ENCODE data around the gene NCBP1. TPM values are rescaled to one million over a fixed set of nuclear protein-coding genes. Genes with fewer than 3 reads are reported as not detected.
"Not testable (repeated sequence)": the region's sequence is repeated elsewhere in the genome, so short reads cannot be mapped to it uniquely, and the experiment has no call there.

NCBP1 gene, protein sequence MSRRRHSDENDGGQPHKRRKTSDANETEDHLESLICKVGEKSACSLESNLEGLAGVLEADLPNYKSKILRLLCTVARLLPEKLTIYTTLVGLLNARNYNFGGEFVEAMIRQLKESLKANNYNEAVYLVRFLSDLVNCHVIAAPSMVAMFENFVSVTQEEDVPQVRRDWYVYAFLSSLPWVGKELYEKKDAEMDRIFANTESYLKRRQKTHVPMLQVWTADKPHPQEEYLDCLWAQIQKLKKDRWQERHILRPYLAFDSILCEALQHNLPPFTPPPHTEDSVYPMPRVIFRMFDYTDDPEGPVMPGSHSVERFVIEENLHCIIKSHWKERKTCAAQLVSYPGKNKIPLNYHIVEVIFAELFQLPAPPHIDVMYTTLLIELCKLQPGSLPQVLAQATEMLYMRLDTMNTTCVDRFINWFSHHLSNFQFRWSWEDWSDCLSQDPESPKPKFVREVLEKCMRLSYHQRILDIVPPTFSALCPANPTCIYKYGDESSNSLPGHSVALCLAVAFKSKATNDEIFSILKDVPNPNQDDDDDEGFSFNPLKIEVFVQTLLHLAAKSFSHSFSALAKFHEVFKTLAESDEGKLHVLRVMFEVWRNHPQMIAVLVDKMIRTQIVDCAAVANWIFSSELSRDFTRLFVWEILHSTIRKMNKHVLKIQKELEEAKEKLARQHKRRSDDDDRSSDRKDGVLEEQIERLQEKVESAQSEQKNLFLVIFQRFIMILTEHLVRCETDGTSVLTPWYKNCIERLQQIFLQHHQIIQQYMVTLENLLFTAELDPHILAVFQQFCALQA
- total RNA-seq (2014; rRNA removed) = 22.6 and 23.0 TPM in 2 replicates
- Bru-seq, nascent RNA = percentile 79 among the genes with signal in this experiment
- percentile 71 among the genes with signal in this experiment for BruChase-seq, experiment 1, labeled RNA remaining after a 6-hour chase
- BruChase-seq, experiment 2, labeled RNA remaining after a 2-hour chase = percentile 80 among the genes with signal in this experiment
- long read RNA-seq, full-length matches to known transcripts = 47 of 62 reads
- long read RNA-seq, partial matches to known transcripts = 7 of 62 reads
- long read RNA-seq, other reads (novel, unspliced or antisense) = 8 of 62 reads

DNA sequence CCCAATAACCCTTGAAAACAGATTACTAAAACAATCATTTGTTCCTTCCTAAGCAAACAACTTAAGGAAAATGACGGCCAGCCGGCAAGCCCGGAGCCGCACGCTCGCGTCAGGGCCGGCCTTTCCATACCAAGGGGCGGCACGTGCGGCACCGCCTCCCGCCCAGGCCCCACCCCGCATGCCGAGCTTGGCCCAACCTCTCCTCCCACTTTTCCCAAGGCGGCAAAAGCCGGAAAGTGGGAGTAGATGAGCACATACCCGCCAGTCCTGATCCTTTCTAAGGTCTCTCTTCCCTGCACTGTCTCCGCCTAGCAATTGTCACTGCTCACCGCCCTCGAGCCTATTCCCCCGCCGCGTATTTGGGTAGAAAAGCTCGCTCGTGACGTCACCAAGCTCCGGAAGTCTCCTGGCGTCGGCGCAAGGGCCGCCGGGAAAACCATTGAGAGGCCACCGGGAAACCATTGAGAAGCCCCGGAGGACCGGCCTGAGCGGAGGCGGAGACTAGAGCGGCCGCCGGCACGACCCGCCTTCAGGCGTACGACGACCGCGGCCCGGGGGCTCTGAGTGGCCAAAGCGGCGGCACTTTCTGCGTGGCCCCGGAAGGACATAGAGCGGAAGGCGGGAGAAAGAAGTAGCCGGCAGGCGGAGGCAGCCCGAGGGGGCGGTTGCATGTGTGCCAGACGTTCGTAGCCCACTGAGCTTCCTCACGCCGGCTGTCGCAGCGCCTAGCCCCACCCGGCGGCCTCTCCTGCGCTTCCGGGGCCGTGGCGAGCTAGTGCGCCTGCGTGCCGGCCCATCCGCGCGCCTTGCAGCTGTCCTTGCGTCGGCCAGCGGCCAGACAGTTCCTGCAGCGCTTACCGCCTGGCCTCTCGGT, at the start of gene NCBP1, which contains the start of gene TSTD2:
TSS of gene NCBP1 (plus strand) at position 837 of the 874 bp plus-strand sequence. CDS start 61 bp downstream, outside the sequence.
TSS of gene TSTD2 (minus strand) at position 384 of the 874 bp plus-strand sequence. CDS start 5,806 bp downstream, outside the sequence.
- TF ChIP-seq EZH2phosphoT487 (IDR thresholded peaks at IDR 0.05; ENCODE audit: borderline replicate concordance, low read length) (no peak), EZH2 (IDR thresholded peaks at IDR 0.05; ENCODE audit: low read length, unreplicated experiment) (no peak)
- TF ChIP-seq, protein P1, sequence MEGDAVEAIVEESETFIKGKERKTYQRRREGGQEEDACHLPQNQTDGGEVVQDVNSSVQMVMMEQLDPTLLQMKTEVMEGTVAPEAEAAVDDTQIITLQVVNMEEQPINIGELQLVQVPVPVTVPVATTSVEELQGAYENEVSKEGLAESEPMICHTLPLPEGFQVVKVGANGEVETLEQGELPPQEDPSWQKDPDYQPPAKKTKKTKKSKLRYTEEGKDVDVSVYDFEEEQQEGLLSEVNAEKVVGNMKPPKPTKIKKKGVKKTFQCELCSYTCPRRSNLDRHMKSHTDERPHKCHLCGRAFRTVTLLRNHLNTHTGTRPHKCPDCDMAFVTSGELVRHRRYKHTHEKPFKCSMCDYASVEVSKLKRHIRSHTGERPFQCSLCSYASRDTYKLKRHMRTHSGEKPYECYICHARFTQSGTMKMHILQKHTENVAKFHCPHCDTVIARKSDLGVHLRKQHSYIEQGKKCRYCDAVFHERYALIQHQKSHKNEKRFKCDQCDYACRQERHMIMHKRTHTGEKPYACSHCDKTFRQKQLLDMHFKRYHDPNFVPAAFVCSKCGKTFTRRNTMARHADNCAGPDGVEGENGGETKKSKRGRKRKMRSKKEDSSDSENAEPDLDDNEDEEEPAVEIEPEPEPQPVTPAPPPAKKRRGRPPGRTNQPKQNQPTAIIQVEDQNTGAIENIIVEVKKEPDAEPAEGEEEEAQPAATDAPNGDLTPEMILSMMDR (conservative IDR thresholded peaks at IDR 0.05; ENCODE audit: low read depth, low read length) = no peak
- H3F3A ChIP-seq (ENCODE audit: low read length, unreplicated experiment) = no peaks in the 10 kb centered on the region
- H3K4me1 ChIP-seq (ENCODE audit: insufficient read depth, low read length) = peaks cover 16% of the 10 kb centered on the region
- peak within 1 kb of the TSS; percentile 96 for H3K4me3 ChIP-seq (ENCODE audit: low read length)
- ChIA-PET CTCF (interaction anchor here (0.6 to 1.2 kb wide), 2 partner anchors 18 to 221 kb away, joined by 3 read pairs; partner anchors contain the start of gene TDRD7), POLR2A (ENCODE audit: unreplicated experiment) (interaction anchor here (0.6 to 1.1 kb wide), 6 partner anchors 13 to 924 kb away, joined by 3 to 11 read pairs (median 5); partner anchors contain the start of gene XPA)
- no peaks in the 10 kb centered on the region for H3K9me3 ChIP-seq (ENCODE audit: low read length)
- H3K9ac ChIP-seq (ENCODE audit: low read length) = peak within 1 kb of the TSS; percentile 94
- DNase-seq (peak; percentile 94), ATAC-seq (peak; percentile 91)
- H3K9me2 ChIP-seq (replicated peaks; ENCODE audit: low read length) = no peaks in the 10 kb centered on the region
- peak within 1 kb of the TSS; percentile 89 for H3K27ac ChIP-seq (ENCODE audit: low read length)
- H3K36me3 ChIP-seq (ENCODE audit: low read depth, low read length) = no peaks in the 10 kb centered on the region
- peaks cover 80% of the 10 kb centered on the region for H3K79me2 ChIP-seq (ENCODE audit: low read length)
- peak within 1 kb of the TSS; percentile 80 for H2AFZ ChIP-seq (ENCODE audit: low read length)
- no peaks in the 10 kb centered on the region for H3K27me3 ChIP-seq (ENCODE audit: low read length)
- H3K4me2 ChIP-seq (ENCODE audit: low read length) = peak within 1 kb of the TSS; percentile 91
- H4K20me1 ChIP-seq (ENCODE audit: low read length) = peaks cover 32% of the 10 kb centered on the region
- BruUV-seq (replicated peaks) = no TSS peak
- intact Hi-C loops (cut with micrococcal nuclease) = loop anchor here (1.0 kb wide), 1 partner anchor 289 kb away; the partner anchor contains the start of gene TRMO

DNA sequence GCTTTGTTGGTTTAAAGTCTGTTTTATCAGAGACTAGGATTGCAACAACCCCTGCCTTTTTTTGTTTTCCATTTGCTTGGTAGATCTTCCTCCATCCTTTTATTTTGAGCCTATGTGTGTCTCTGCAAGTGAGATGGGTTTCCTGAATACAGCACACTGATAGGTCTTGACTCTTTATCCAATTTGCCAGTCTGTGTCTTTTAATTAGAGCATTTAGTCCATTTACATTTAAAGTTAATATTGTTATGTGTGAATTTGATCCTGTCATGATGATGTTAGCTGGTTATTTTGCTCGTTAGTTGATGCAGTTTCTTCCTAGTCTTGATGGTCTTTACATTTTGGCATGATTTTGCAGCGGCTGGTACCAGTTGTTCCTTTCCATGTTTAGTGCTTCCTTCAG, 48.8 kb upstream of the NCBP1 start:
- DNase-seq; H3K36me3 ChIP-seq (ENCODE audit: low read depth, low read length); H3K4me3 ChIP-seq (ENCODE audit: low read length); H3K4me2 ChIP-seq (ENCODE audit: low read length); H2AFZ ChIP-seq (ENCODE audit: low read length); BruUV-seq (replicated peaks); ATAC-seq; H3K9me2 ChIP-seq (replicated peaks; ENCODE audit: low read length); H3K27ac ChIP-seq (ENCODE audit: low read length); H3K4me1 ChIP-seq (ENCODE audit: insufficient read depth, low read length); H3K9ac ChIP-seq (ENCODE audit: low read length); H3K27me3 ChIP-seq (ENCODE audit: low read length); intact Hi-C loops (cut with micrococcal nuclease); H3F3A ChIP-seq (ENCODE audit: low read length, unreplicated experiment); H4K20me1 ChIP-seq (ENCODE audit: low read length); CTCF ChIA-PET; H3K79me2 ChIP-seq (ENCODE audit: low read length); H3K9me3 ChIP-seq (ENCODE audit: low read length); POLR2A ChIA-PET (ENCODE audit: unreplicated experiment): not testable (repeated sequence)

DNA sequence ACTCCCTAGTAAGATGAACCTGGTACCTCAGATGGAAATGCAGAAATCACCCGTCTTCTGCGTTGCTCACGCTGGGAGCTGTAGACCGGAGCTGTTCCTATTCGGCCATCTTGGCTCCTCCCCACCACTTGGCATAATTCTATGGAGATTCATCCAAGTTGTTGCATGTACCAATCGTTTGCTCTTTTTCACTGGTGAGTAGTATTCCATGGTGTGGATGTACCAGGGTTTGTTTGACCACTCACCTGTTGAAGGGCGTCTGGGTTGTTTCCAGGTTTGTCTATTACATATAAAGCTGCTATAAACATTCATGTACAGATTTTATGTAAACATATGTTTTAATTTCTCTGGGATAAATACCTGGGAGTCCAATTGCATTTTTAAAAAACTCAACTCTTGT, 46.7 kb upstream of the NCBP1 start:
- H3K36me3 ChIP-seq (ENCODE audit: low read depth, low read length); BruUV-seq (replicated peaks); DNase-seq; H3K79me2 ChIP-seq (ENCODE audit: low read length); H3K9me3 ChIP-seq (ENCODE audit: low read length); H4K20me1 ChIP-seq (ENCODE audit: low read length); CTCF ChIA-PET; H3K9ac ChIP-seq (ENCODE audit: low read length); ATAC-seq; H3K4me3 ChIP-seq (ENCODE audit: low read length); H3K27ac ChIP-seq (ENCODE audit: low read length); H3K4me1 ChIP-seq (ENCODE audit: insufficient read depth, low read length); intact Hi-C loops (cut with micrococcal nuclease); H2AFZ ChIP-seq (ENCODE audit: low read length); H3K27me3 ChIP-seq (ENCODE audit: low read length); H3K9me2 ChIP-seq (replicated peaks; ENCODE audit: low read length); H3K4me2 ChIP-seq (ENCODE audit: low read length); H3F3A ChIP-seq (ENCODE audit: low read length, unreplicated experiment); POLR2A ChIA-PET (ENCODE audit: unreplicated experiment): not testable (repeated sequence)

Data from PC-3 (cell line).